ENCODE measurements around the gene SLC41A3.

SLC41A3 gene

DNA sequence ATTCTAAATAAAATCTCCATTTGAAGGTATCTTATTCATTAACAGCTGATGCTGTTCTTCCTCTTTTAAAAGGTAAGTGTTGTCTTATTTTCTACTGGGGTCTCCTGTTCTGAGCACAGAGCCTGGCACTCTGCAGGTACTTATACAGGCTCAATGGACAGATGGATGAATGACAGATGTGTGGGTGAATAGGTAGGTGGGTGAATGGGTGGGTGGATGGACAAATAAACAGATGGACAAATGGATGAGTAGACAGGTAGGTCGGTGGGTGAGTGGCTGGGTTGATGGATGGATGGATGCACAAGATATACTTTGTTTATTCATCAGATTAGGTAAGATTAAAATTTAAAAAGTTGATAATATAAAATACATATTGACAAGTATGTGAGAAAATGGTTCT, 53.5 kb downstream of the SLC41A3 start:
- ATAC-seq (replicated peaks; ENCODE audit: extremely low read depth, poor library complexity, severe bottlenecking) = no peak
- no peak overlapping the region for H3K4me3 Mint-ChIP-seq
- DNase-seq (ENCODE audit: low spot score in 2 of 2) = no peak
- no peak overlapping the region for H3K27ac Mint-ChIP-seq (ENCODE audit: low read depth)
- peaks cover 37% of the 10 kb centered on the region for H3K4me1 Mint-ChIP-seq
- H3K27me3 Mint-ChIP-seq = no peaks in the 10 kb centered on the region
- H3K36me3 Mint-ChIP-seq (ENCODE audit: insufficient read depth) = peaks cover 15% of the 10 kb centered on the region
- peaks cover 7% of the 10 kb centered on the region for H3K9me3 Mint-ChIP-seq

DNA sequence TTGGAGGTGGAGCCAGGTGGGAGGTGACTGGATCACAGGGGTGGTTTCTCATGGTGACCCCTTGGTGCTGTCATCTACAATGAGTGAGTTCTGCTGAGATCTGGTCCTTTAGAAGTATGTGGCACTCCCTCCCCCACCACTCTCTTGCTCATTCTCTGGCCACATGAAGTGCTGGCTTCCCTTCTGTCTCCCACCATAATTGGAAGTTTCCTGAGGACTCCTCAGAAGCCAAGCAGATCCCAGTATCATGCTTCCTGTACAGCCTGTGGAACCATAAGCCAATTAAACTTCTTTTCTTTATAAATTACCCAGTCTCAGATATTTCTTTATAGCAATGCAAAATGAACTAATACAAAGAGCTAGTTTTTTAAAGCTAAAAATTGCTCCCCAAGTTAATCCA, 54.7 kb downstream of the SLC41A3 start:
- no peak overlapping the region for H3K4me3 Mint-ChIP-seq
- DNase-seq (ENCODE audit: low spot score in 2 of 2) (no peak), ATAC-seq (replicated peaks; ENCODE audit: extremely low read depth, poor library complexity, severe bottlenecking) (no peak)
- peaks cover 12% of the 10 kb centered on the region for H3K36me3 Mint-ChIP-seq (ENCODE audit: insufficient read depth)
- peaks cover 7% of the 10 kb centered on the region for H3K9me3 Mint-ChIP-seq
- no peak overlapping the region for H3K27ac Mint-ChIP-seq (ENCODE audit: low read depth)
- H3K4me1 Mint-ChIP-seq = peaks cover 34% of the 10 kb centered on the region
- no peaks in the 10 kb centered on the region for H3K27me3 Mint-ChIP-seq

DNA sequence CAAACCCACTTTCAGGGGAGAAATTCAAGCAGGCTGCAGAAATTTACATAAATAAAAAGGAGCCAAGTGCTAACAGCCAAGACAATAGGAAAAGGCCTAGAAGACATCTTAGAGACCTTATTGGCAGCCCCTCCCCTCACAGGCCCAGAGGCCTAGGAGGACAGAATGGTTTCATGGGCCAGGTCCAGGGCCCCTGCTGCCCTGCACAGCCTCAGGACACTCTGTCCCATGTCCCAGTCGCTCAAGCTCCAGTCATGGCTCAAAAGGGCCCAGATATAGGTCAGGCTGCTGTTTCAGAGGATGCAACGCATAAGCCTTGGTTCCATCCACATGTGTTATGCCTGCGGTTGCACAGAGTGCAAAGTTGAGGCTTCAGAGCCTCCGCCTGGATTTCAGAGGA, 55.8 kb downstream of the SLC41A3 start:
- no peak overlapping the region for H3K27ac Mint-ChIP-seq (ENCODE audit: low read depth)
- peaks cover 13% of the 10 kb centered on the region for H3K36me3 Mint-ChIP-seq (ENCODE audit: insufficient read depth)
- no peak overlapping the region for H3K4me3 Mint-ChIP-seq
- peaks cover 34% of the 10 kb centered on the region for H3K4me1 Mint-ChIP-seq
- DNase-seq (ENCODE audit: low spot score in 2 of 2) (no peak), ATAC-seq (replicated peaks; ENCODE audit: extremely low read depth, poor library complexity, severe bottlenecking) (no peak)
- H3K9me3 Mint-ChIP-seq = peaks cover 7% of the 10 kb centered on the region
- no peaks in the 10 kb centered on the region for H3K27me3 Mint-ChIP-seq

DNA sequence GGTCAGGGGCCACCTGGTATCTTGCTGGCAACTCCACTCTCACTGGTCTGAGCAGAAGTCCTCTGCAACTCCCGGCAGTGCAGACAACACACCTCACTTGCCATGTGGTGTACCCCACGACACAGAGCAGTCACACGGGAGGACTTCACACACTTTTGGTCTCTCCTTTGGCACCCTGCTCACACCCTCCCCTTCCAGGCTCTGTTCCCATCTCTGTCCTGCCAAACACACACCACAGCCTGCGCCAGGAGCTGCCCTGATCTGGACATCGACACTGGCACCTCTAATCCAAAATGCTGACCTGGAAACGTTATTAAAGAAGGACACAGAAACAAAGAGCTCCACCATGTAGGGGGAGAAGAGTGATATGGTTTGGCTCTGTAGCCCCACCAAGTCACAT, 57.2 kb downstream of the SLC41A3 start:
- Mint-ChIP-seq H3K27ac (ENCODE audit: low read depth) (peak overlapping the region; percentile 92), H3K9me3 (peaks cover 7% of the 10 kb centered on the region), H3K4me3 (peak overlapping the region; percentile 59), H3K36me3 (ENCODE audit: insufficient read depth) (peaks cover 12% of the 10 kb centered on the region), H3K27me3 (no peaks in the 10 kb centered on the region), H3K4me1 (peaks cover 30% of the 10 kb centered on the region)
- ATAC-seq (replicated peaks; ENCODE audit: extremely low read depth, poor library complexity, severe bottlenecking) = peak; percentile 16
- no peak for DNase-seq (ENCODE audit: low spot score in 2 of 2)

DNA sequence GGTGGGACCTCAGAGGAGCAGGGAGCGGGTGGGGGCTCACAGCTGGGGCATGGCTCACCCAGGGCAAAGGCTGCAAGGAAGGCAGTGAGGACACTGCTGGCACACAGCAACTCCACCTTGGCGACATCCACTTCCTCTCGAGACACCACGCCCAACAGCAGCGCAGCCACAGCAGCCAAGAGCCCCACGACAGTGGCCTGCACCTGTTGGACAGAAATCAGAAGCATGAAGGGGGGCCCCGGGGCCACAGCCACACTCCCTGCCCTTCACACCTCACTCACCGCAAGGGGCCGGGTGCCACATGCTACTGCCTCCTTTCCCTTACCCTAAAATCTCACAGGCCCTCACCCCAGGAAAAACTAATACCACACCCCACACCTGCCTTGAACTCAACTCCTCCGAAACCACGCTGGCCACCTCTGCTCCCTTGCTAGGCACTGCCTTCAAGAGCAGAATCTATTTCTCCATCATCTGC, 57.6 kb downstream of the SLC41A3 start:
- H3K36me3 Mint-ChIP-seq (ENCODE audit: insufficient read depth) = peaks cover 10% of the 10 kb centered on the region
- peaks cover 28% of the 10 kb centered on the region for H3K4me1 Mint-ChIP-seq
- DNase-seq (ENCODE audit: low spot score in 2 of 2) (no peak), ATAC-seq (replicated peaks; ENCODE audit: extremely low read depth, poor library complexity, severe bottlenecking) (peak; percentile 87)
- H3K27me3 Mint-ChIP-seq = no peaks in the 10 kb centered on the region
- H3K4me3 Mint-ChIP-seq = peak overlapping the region; percentile 59
- peak overlapping the region; percentile 92 for H3K27ac Mint-ChIP-seq (ENCODE audit: low read depth)
- H3K9me3 Mint-ChIP-seq = peaks cover 7% of the 10 kb centered on the region

DNA sequence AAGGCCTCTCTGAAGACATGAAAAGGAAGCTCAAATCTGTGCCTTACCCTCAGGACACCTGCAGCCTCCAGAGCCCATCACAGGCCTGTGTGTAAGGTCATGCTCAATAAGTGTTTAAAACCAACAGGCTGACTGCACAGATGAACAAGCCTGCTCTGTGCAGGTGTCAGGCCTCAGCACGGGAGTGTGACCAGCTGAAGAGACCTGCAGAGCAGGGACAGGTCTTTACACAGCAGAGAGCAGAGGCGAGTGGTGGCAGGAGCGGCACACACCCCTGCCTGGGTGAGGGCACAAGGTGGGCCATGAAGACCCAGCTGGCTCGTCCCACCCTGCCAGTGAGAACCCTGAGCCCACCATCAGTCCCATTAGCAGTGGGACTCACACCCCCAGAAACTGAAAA, 58.1 kb downstream of the SLC41A3 start:
- peak; percentile 40 for ATAC-seq (replicated peaks; ENCODE audit: extremely low read depth, poor library complexity, severe bottlenecking)
- Mint-ChIP-seq H3K36me3 (ENCODE audit: insufficient read depth) (peaks cover 10% of the 10 kb centered on the region), H3K4me1 (peaks cover 28% of the 10 kb centered on the region)

DNA sequence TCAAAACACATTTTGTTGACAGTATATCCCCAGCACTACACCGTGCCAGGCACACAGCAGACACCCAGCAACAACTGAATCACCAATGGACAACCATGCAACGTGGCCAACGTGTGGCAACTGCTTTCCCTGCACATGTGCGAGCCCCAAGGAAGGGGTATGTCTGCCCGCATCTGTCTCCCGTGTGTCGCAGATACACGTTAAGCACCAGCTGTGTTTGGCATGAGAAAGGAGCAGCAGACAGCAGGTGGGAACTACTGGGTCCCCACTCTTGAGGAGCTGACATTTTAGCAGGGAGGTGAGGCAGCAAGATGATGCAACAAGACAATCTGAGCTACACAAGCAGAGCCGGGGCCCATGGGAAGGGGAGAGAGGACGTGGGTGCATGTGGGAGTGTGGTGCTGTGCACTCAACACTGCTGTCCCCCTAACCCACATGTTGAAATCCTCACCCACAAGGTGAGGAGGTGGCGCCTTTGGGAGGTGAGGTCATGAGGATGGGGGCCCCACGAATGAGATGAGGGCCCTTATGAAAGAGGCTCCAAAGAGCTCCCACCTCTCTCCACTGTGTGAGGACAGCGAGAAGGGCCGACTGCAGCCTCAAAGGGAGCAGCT, 58.7 kb downstream of the SLC41A3 start:
- DNase-seq (ENCODE audit: low spot score in 2 of 2) (no peak), ATAC-seq (replicated peaks; ENCODE audit: extremely low read depth, poor library complexity, severe bottlenecking) (peak; percentile 7)
- Mint-ChIP-seq H3K4me3 (peak overlapping the region; percentile 7), H3K36me3 (ENCODE audit: insufficient read depth) (peaks cover 10% of the 10 kb centered on the region), H3K9me3 (peaks cover 7% of the 10 kb centered on the region), H3K4me1 (peaks cover 28% of the 10 kb centered on the region), H3K27me3 (no peaks in the 10 kb centered on the region), H3K27ac (ENCODE audit: low read depth) (peak overlapping the region; percentile 92)

More for the DNA sequence above, 58.1 kb downstream of the SLC41A3 start:
- no peak for DNase-seq (ENCODE audit: low spot score in 2 of 2)
- Mint-ChIP-seq H3K9me3 (peaks cover 7% of the 10 kb centered on the region), H3K4me3 (peak overlapping the region; percentile 59), H3K27me3 (no peaks in the 10 kb centered on the region), H3K27ac (ENCODE audit: low read depth) (peak overlapping the region; percentile 92)

DNA sequence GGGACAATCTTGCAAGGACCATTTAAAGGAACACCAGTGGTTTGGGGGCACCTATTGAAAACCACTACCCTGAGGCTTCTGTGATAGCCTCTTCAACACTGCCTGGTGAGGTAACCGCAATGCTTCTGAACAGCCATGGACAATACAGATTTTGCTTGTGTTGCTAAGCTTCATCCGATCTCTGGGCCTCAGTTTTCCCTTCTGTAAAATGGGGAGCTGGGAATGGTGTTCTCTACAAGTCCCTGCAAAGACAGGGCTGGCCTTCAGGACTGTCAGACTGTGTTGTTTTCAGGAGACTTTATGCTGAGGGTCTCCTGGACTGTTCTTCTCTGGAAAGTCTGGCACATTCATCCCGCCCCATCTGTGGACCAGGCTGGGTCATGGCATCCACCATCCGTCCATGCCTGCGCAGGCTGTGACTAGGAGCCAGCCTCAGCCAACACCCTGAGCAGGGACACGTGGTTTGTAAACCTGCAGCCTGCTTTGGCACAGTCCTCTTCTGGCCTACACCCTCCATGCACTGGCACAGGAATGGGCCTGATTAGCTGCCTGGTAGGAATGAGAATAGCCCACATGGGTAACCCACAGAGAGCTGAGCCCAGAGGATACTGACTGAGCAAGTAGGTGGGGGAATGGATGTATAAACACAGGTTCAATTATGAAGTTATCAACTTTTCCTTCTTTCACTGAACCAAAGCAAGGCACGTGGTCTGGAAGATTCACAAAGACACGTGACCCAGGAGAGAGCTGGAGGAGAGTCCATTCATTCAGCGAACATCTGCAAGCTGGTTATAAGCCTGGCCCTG, 59.7 kb downstream of the SLC41A3 start:
- Mint-ChIP-seq H3K4me3 (no peak overlapping the region), H3K4me1 (peaks cover 28% of the 10 kb centered on the region), H3K27ac (ENCODE audit: low read depth) (no peak overlapping the region), H3K27me3 (no peaks in the 10 kb centered on the region), H3K9me3 (peaks cover 7% of the 10 kb centered on the region), H3K36me3 (ENCODE audit: insufficient read depth) (peaks cover 8% of the 10 kb centered on the region)
- ATAC-seq (replicated peaks; ENCODE audit: extremely low read depth, poor library complexity, severe bottlenecking) = no peak
- no peak for DNase-seq (ENCODE audit: low spot score in 2 of 2)

DNA sequence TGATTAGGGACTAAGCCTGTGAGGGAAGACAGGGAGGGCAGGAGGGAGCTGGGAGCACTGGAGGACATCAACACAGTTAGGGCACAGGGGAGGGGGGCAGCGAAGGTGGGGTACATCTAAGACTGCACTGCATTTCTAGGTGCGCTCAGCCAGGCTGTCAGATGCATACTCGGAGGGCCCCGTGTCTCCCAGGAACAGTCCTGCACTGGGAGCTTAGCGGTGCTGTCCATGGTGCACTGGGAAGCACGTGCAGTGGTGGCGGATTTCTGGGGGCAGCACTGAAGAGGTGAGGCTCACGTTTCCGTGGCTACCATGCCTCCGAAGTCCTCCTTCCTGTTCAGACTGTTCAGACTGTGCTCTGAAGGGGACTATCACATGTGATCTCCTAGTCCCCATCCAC, 60.5 kb downstream of the SLC41A3 start:
- no peak for ATAC-seq (replicated peaks; ENCODE audit: extremely low read depth, poor library complexity, severe bottlenecking)
- DNase-seq (ENCODE audit: low spot score in 2 of 2) = no peak

DNA sequence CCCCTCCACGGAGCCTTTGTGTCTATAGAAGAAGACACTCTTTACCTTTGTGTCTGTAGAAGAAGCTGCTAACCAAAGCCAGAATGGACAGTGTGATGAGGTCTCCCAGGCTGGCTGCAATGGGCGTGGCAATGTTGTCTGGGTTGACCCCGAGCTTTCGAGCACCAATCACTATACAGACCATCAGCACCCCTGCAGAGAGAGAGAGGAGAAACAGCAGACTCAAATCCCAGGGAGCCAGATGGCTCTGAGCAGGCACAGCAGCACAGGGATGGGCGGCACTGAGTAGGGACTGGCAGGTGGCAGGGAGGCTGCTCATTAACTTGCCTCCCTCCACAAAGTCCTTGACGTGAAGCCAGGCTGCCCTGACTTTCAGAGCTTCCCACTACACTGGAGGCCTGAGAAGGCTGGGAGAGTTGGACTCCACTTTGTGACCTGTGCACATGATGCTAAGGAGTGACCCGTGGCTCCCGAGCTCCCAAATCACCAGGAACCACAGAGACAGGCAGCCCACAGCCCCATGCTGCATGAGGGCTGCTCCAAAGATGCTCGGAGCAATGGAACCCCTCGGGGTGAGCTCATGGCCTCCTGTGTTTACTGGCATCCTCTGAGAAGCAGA, 61.1 kb downstream of the SLC41A3 start:
- Mint-ChIP-seq H3K9me3 (peaks cover 5% of the 10 kb centered on the region), H3K27ac (ENCODE audit: low read depth) (no peak overlapping the region), H3K4me3 (no peak overlapping the region), H3K4me1 (peaks cover 28% of the 10 kb centered on the region), H3K36me3 (ENCODE audit: insufficient read depth) (peaks cover 8% of the 10 kb centered on the region), H3K27me3 (no peaks in the 10 kb centered on the region)
- ATAC-seq (replicated peaks; ENCODE audit: extremely low read depth, poor library complexity, severe bottlenecking) (no peak), DNase-seq (ENCODE audit: low spot score in 2 of 2) (no peak)

More for the DNA sequence above, 60.5 kb downstream of the SLC41A3 start:
- Mint-ChIP-seq H3K27me3 (no peaks in the 10 kb centered on the region), H3K4me3 (no peak overlapping the region), H3K27ac (ENCODE audit: low read depth) (no peak overlapping the region), H3K4me1 (peaks cover 28% of the 10 kb centered on the region), H3K9me3 (peaks cover 7% of the 10 kb centered on the region), H3K36me3 (ENCODE audit: insufficient read depth) (peaks cover 8% of the 10 kb centered on the region)

DNA sequence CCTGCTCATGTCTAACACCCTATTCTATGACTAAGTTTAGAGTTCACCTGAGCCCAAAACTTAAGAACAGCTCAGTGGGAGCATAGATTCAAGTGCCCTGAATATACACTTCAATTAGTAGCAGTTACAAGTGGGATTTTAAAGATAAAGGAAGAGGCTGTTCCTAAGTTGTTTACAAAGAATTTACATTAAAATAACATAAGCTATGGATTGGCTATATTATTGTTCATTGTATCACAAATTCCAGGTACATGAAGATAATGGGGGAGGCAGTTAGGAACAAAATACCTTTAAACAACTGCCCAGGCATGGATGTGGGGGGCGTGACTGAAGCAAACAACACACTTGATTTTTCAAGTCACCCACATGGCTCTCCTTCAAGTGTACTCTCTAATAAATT, 62.2 kb downstream of the SLC41A3 start:
- Mint-ChIP-seq H3K36me3 (ENCODE audit: insufficient read depth) (peaks cover 3% of the 10 kb centered on the region), H3K4me3 (no peak overlapping the region), H3K27me3 (no peaks in the 10 kb centered on the region), H3K4me1 (peaks cover 16% of the 10 kb centered on the region), H3K9me3 (no peaks in the 10 kb centered on the region), H3K27ac (ENCODE audit: low read depth) (no peak overlapping the region)
- DNase-seq (ENCODE audit: low spot score in 2 of 2) = no peak
- ATAC-seq (replicated peaks; ENCODE audit: extremely low read depth, poor library complexity, severe bottlenecking) = no peak

DNA sequence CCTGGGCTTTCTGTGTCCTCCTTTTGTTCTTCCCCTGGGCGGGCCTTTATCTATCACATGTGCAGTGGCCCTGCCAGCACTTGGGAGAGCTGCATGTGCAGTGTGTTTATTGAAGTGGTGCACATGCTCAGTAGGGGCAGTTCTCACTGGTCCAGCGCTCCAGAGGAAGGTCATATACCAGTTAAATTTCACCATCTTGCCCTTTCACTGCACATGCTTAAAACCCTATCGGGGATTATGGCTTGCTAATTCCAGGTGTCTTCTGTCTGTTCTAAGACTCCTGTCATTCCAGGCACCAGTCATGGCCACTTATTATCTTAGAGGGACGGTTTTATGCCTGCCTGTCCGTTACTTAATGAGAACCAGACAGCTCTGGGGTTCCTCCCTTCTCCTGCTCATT, 62.7 kb downstream of the SLC41A3 start:
- no peak for ATAC-seq (replicated peaks; ENCODE audit: extremely low read depth, poor library complexity, severe bottlenecking)
- peaks cover 11% of the 10 kb centered on the region for H3K4me1 Mint-ChIP-seq
- no peaks in the 10 kb centered on the region for H3K27me3 Mint-ChIP-seq
- no peak overlapping the region for H3K4me3 Mint-ChIP-seq
- no peaks in the 10 kb centered on the region for H3K9me3 Mint-ChIP-seq
- peaks cover 1% of the 10 kb centered on the region for H3K36me3 Mint-ChIP-seq (ENCODE audit: insufficient read depth)
- no peak overlapping the region for H3K27ac Mint-ChIP-seq (ENCODE audit: low read depth)
- no peak for DNase-seq (ENCODE audit: low spot score in 2 of 2)

DNA sequence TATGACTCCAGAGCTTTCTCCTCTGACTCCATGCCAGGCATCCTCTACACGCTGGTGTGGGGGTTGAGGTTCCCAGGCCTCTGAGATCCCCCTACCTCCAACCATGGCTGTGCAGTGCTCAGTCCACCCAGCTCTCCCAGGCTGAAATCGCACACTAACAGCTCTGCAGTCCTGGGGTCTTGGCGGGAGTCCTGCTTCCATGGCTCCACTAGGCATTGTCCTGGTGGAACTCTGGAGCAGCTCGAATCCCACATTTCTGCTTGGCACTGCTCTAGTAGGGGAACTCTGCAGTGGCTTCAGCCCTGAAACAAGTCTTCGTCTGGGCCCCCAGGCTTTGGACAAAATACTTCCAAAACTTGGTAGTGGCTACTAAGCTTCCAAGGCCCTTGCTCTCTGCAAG, 64.2 kb downstream of the SLC41A3 start:
- no peak for DNase-seq (ENCODE audit: low spot score in 2 of 2)
- Mint-ChIP-seq H3K4me1 (no peaks in the 10 kb centered on the region), H3K27ac (ENCODE audit: low read depth) (no peak overlapping the region), H3K9me3 (no peaks in the 10 kb centered on the region), H3K36me3 (ENCODE audit: insufficient read depth) (peaks cover 1% of the 10 kb centered on the region), H3K4me3 (no peak overlapping the region), H3K27me3 (no peaks in the 10 kb centered on the region)
- ATAC-seq (replicated peaks; ENCODE audit: extremely low read depth, poor library complexity, severe bottlenecking) = no peak
